HL-60 (cell line): ENCODE measurements around the gene HLA-DMA.

Experiments used
- CTCF ChIP-seq: IDR thresholded peaks from one replicate; pipeline ENCODE4 v1.5.1; 2011; ENCODE audit warnings: low read length, control low read depth, inconsistent platforms; ENCODE audit not compliant: insufficient read depth
- POLR2AphosphoS5 ChIP-seq: IDR thresholded peaks from 2 replicates; pipeline ENCODE4 v1.6.1; 2012; ENCODE audit warnings: low read depth
- REST ChIP-seq: IDR thresholded peaks from 2 replicates; pipeline ENCODE4 v1.6.1; 2012; ENCODE audit warnings: low read depth; ENCODE audit not compliant: insufficient replicate concordance
- SPI1 ChIP-seq: IDR thresholded peaks from 2 replicates; pipeline ENCODE4 v1.6.1; 2012; ENCODE audit warnings: low read depth, mild to moderate bottlenecking, borderline replicate concordance

GRCh38 chr6:32940656-32941213 is 12.2 kb downstream of the HLA-DMA start, which contains the start of gene HLA-DMB:
- no peak for TF ChIP-seq REST
- no peak for TF ChIP-seq CTCF
- TF ChIP-seq POLR2AphosphoS5: no peak
- TF ChIP-seq SPI1: no peak
